HUES6 (cell line): ENCODE measurements around the gene COX7A2L.
"Not testable (repeated sequence)": the region's sequence is repeated elsewhere in the genome, so short reads cannot be mapped to it uniquely, and the experiment has no call there.

Experiments
- H3K27ac ChIP-seq: 2 replicates; pipeline ENCODE4 v1.7.0; 2013; ENCODE audit warnings: low read depth, mild to moderate bottlenecking, low read length, inconsistent platforms
- H3K27me3 ChIP-seq: 2 replicates; pipeline ENCODE4 v1.6.1; 2013; ENCODE audit warnings: low read length; ENCODE audit not compliant: control insufficient read depth, insufficient read depth
- H3K36me3 ChIP-seq: 2 replicates; pipeline ENCODE4 v1.6.1; 2013; ENCODE audit warnings: low read length; ENCODE audit not compliant: control insufficient read depth, insufficient read depth
- H3K4me1 ChIP-seq: 2 replicates; pipeline ENCODE4 v1.6.1; 2013; ENCODE audit warnings: low read length; ENCODE audit not compliant: control insufficient read depth, insufficient read depth
- H3K4me3 ChIP-seq: 2 replicates; pipeline ENCODE4 v1.5.1; 2013; ENCODE audit warnings: low read depth, low read length
- H3K9ac ChIP-seq: one replicate; pipeline ENCODE4 v1.6.1; 2013; ENCODE audit warnings: mild to moderate bottlenecking, low read length
- H3K9me3 ChIP-seq: 2 replicates; pipeline ENCODE4 v1.6.1; 2013; ENCODE audit warnings: low read depth, low read length; ENCODE audit not compliant: control insufficient read depth, insufficient read depth

The COX7A2L gene

GRCh38 chr2:42383855-42384530, 23.0 kb upstream of the COX7A2L start:
- Histone ChIP-seq H3K9me3 (no peaks in the 10 kb centered on the region), H3K9ac (no peak overlapping the region)

DNA sequence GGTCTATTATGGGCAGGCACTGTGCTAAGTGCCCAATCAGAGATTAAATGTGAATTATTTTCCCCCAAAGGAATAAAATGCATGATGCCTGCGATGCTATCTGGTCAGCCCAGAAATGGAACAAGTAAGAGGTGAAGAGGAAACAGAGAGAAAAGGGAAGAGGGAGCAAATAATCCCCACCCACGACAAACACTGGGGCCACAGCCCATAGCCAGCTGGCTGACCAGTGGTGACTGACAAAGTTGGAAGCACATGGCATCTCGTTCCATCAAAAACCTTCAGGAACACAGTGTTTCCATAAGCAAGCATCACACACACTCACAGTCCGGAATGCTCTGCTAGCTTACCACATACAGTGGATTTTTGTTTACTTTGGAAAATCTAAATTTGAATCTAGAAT, 21.1 kb upstream of the COX7A2L start:
- no peaks in the 10 kb centered on the region for H3K27me3 ChIP-seq
- H3K4me3 ChIP-seq: no peak overlapping the region
- no peak overlapping the region for H3K27ac ChIP-seq
- no peaks in the 10 kb centered on the region for H3K9me3 ChIP-seq
- H3K4me1 ChIP-seq: no peaks in the 10 kb centered on the region
- no peaks in the 10 kb centered on the region for H3K36me3 ChIP-seq
- H3K9ac ChIP-seq: no peak overlapping the region

More at GRCh38 chr2:42383855-42384530, 23.0 kb upstream of the COX7A2L start:
- H3K4me1 ChIP-seq: no peaks in the 10 kb centered on the region
- no peak overlapping the region for H3K27ac ChIP-seq
- no peaks in the 10 kb centered on the region for H3K27me3 ChIP-seq
- H3K4me3 ChIP-seq: no peak overlapping the region
- H3K36me3 ChIP-seq: no peaks in the 10 kb centered on the region

GRCh38 chr2:42380026-42380425, 19.0 kb upstream of the COX7A2L start:
- H3K27ac ChIP-seq, H3K9me3 ChIP-seq, H3K36me3 ChIP-seq, H3K4me3 ChIP-seq, H3K27me3 ChIP-seq, H3K9ac ChIP-seq, H3K4me1 ChIP-seq: not testable (repeated sequence)

- Histone ChIP-seq H3K36me3 (no peaks in the 10 kb centered on the region), H3K27me3 (no peaks in the 10 kb centered on the region), H3K9ac (no peak overlapping the region), H3K4me1 (no peaks in the 10 kb centered on the region), H3K27ac (no peak overlapping the region), H3K4me3 (no peak overlapping the region), H3K9me3 (no peaks in the 10 kb centered on the region)
Measured at GRCh38 chr2:42378415-42378814, 17.4 kb upstream of the COX7A2L start.

GRCh38 chr2:42376758-42377157, 15.7 kb upstream of the COX7A2L start:
- no peaks in the 10 kb centered on the region for H3K36me3 ChIP-seq
- no peaks in the 10 kb centered on the region for H3K27me3 ChIP-seq
- no peak overlapping the region for H3K9ac ChIP-seq
- no peak overlapping the region for H3K4me3 ChIP-seq
- H3K4me1 ChIP-seq: peaks cover 1% of the 10 kb centered on the region; the same call in 1 of the 2 replicates
- H3K27ac ChIP-seq: no peak overlapping the region
- H3K9me3 ChIP-seq: no peaks in the 10 kb centered on the region

GRCh38 chr2:42372474-42373200, 11.6 kb upstream of the COX7A2L start:
- Histone ChIP-seq H3K27me3 (no peaks in the 10 kb centered on the region), H3K27ac (no peak overlapping the region), H3K9me3 (no peaks in the 10 kb centered on the region), H3K4me3 (no peak overlapping the region), H3K36me3 (no peaks in the 10 kb centered on the region), H3K9ac (no peak overlapping the region), H3K4me1 (peaks cover 15% of the 10 kb centered on the region; the same call in 1 of the 2 replicates)

DNA sequence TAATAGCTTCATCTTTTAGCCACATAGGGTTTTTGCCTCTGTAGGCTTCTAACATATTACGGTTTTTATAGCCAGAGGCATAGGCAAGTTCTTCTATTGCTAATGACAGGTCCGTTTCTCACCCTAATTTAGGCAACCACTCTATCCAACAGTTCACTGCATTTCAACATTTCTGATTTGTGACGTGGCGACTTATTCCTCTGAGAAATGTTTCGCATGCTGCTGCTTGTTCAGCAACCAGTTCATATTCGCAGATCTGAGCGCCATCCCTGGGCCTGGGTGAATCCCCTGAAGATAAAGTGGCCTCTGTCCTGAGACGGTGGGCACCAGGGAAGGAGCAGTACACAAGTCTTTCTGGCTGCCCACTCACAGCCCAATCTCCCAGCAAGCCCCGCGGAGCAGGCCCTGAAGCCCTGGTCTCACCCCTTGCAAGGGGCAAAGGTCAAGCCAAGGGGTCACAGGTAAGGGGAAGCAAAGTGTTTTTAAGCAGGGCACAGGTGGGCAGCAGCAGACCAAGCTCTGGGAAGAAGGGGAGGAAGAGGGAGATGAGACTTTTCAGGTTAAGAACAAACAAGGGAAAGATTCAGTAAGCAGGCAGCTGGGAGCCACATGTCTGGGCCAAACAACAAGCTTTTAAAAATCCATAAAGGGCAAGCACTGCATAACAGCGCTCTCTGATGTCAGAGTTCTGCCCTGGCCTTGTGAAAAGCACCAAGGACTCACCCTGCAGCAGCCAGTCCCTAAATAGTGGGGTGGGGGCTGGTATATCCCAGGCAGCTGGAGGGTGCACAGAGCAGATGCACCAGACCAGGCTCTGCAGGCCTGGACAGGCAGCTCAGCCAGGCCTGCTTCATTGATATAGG, 10.8 kb upstream of the COX7A2L start:
- Histone ChIP-seq H3K4me1 (peaks cover 15% of the 10 kb centered on the region; the same call in 1 of the 2 replicates), H3K27ac (no peak overlapping the region), H3K9ac (no peak overlapping the region), H3K4me3 (no peak overlapping the region), H3K9me3 (no peaks in the 10 kb centered on the region), H3K27me3 (no peaks in the 10 kb centered on the region), H3K36me3 (no peaks in the 10 kb centered on the region)

DNA sequence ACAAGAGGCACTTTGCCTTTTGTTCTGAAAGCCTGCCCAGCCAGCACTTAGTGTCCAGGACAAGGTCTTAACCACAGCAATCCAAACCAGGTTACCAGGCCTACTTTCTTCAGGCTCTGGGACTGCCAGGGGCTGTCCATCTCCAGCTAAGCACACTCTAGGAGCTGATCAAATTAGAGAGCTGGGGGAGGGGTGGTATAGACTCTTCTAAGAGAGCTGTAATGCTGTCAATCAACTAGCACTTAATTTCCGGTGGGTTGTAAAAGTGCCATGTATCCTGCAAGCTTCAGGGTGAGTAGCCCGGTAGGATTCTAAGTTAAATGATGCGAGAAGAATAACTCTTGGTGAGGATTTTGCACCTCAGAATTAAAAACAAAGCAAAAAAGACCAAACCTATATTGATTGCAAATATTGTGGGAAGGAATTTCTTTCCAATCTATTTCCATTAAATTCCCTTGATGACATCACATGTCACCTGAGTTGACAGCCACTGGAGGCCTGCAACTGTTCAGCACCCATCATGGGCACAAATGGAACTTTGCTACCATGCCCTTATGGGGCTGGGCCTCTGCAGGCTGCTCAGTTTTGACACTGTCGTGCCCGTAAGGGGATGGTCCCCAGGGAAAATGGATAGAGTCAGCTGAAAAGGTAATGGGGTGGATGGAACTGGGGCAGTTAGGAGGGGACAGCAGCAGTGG, 8.7 kb upstream of the COX7A2L start:
- Histone ChIP-seq H3K9me3 (no peaks in the 10 kb centered on the region), H3K27me3 (no peaks in the 10 kb centered on the region), H3K4me1 (peaks cover 15% of the 10 kb centered on the region; the same call in 1 of the 2 replicates), H3K36me3 (no peaks in the 10 kb centered on the region), H3K4me3 (no peak overlapping the region), H3K27ac (no peak overlapping the region), H3K9ac (no peak overlapping the region)

GRCh38 chr2:42368817-42369531, 8.0 kb upstream of the COX7A2L start:
- Histone ChIP-seq H3K27me3 (no peaks in the 10 kb centered on the region), H3K4me1 (peaks cover 15% of the 10 kb centered on the region; the same call in 1 of the 2 replicates), H3K9me3 (no peaks in the 10 kb centered on the region), H3K4me3 (no peak overlapping the region), H3K36me3 (no peaks in the 10 kb centered on the region), H3K9ac (no peak overlapping the region), H3K27ac (no peak overlapping the region)

GRCh38 chr2:42367835-42368234, 6.8 kb upstream of the COX7A2L start:
- Histone ChIP-seq H3K36me3 (no peaks in the 10 kb centered on the region), H3K4me1 (peaks cover 15% of the 10 kb centered on the region; the same call in 1 of the 2 replicates), H3K9me3 (no peaks in the 10 kb centered on the region), H3K9ac (no peak overlapping the region), H3K27me3 (no peaks in the 10 kb centered on the region), H3K27ac (no peak overlapping the region), H3K4me3 (no peak overlapping the region)
